MCF 10A (cell line): Measurements from ENCODE around the gene NPC1. TPM values are rescaled to one million over a fixed set of nuclear protein-coding genes. Genes with fewer than 3 reads are reported as not detected.

Source experiments
- BruUV-seq: library from RNA; stranded (reverse); fragments of 400-500 nt; replicated peaks from 2 replicates; lab custom pipeline; 2021; lab: Mats Ljungman, UMichigan
- CTCF ChIA-PET: fragments of 300-600 bp; sonication (Branson Sonifier 250); formaldehyde crosslinking; extraction: SDS; loops from one replicate; lab custom pipeline; 2021; ENCODE audit warnings: antibody characterized with exemption, inconsistent platforms; lab: Yijun Ruan, JAX
- POLR2A ChIA-PET: fragments of 300-600, 350-650 bp; sonication (Branson Sonifier 250); formaldehyde crosslinking; extraction: SDS; loops from one replicate; lab custom pipeline; 2020; ENCODE audit warnings: antibody characterized with exemption, inconsistent platforms; lab: Yijun Ruan, JAX
- DNase-seq: peaks from one replicate; pipeline ENCODE4 v3.0.0-alpha.2; 2018; ENCODE audit not compliant: unreplicated experiment
- H3K27ac Mint-ChIP-seq: one replicate; pipeline ENCODE4 v1.8.0; 2022; ENCODE audit warnings: mild to moderate bottlenecking, low read depth, mixed read lengths; ENCODE audit not compliant: unreplicated experiment
- H3K27me3 Mint-ChIP-seq: one replicate; pipeline ENCODE4 v1.8.0; 2022; ENCODE audit warnings: mixed read lengths; ENCODE audit not compliant: insufficient read depth, unreplicated experiment
- H3K36me3 Mint-ChIP-seq: one replicate; pipeline ENCODE4 v1.8.0; 2022; ENCODE audit warnings: mild to moderate bottlenecking, moderate library complexity, mixed read lengths; ENCODE audit not compliant: insufficient read depth, unreplicated experiment
- H3K4me1 Mint-ChIP-seq: one replicate; pipeline ENCODE4 v1.8.0; 2022; ENCODE audit warnings: mixed read lengths; ENCODE audit not compliant: insufficient read depth, unreplicated experiment
- H3K4me3 Mint-ChIP-seq: one replicate; pipeline ENCODE4 v1.8.0; 2022; ENCODE audit warnings: mild to moderate bottlenecking, moderate library complexity, mixed read lengths; ENCODE audit not compliant: unreplicated experiment
- H3K9me3 Mint-ChIP-seq: one replicate; pipeline ENCODE4 v1.8.0; 2022; ENCODE audit warnings: mixed read lengths; ENCODE audit not compliant: unreplicated experiment
- intact Hi-C: fragments of 100-400 bp; cut with micrococcal nuclease; formaldehyde crosslinking; loops from 2 replicates; pipeline ENCODE4 v1.14.1; 2022
- total RNA-seq: library from RNA; stranded (reverse); gene quantifications from 2 replicates; pipeline ENCODE4 v1.2.3, GENCODE V29; 2022
- TF ChIP-seq, protein P1 (sequence below): fragments of 200-600 bp; IDR thresholded peaks from one replicate; pipeline ENCODE4 v1.8.0; 2022; ENCODE audit warnings: antibody characterized with exemption, mild to moderate bottlenecking; ENCODE audit not compliant: unreplicated experiment

The NPC1 gene
- total RNA-seq, 1 experiment from 2014 or later: 60.4 TPM

DNA sequence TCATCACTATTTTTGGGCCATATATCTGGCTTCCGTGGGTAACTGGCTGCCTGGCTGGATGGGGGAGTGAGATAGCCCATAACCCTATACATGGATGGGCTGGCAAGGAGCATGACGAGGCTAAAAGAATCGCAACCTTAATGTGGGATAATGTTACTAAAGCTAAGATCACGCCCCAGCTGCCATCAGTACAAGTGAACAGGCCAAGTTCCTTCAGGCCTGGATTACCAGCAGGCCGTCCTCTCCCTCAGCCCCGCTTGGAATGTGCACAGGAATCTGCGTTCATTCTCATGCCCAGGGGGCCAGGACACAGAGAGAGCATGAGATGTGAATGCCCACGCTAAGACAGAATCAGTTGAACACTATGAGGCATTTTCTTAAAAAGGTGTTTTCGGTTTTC, 48.3 kb downstream of the NPC1 start:
- intact Hi-C loops: no loop called here
- POLR2A ChIA-PET: no interaction called here
- BruUV-seq: no TSS peak
- H3K4me3 Mint-ChIP-seq: no peak overlapping the region
- no peak for DNase-seq
- TF ChIP-seq, protein P1, sequence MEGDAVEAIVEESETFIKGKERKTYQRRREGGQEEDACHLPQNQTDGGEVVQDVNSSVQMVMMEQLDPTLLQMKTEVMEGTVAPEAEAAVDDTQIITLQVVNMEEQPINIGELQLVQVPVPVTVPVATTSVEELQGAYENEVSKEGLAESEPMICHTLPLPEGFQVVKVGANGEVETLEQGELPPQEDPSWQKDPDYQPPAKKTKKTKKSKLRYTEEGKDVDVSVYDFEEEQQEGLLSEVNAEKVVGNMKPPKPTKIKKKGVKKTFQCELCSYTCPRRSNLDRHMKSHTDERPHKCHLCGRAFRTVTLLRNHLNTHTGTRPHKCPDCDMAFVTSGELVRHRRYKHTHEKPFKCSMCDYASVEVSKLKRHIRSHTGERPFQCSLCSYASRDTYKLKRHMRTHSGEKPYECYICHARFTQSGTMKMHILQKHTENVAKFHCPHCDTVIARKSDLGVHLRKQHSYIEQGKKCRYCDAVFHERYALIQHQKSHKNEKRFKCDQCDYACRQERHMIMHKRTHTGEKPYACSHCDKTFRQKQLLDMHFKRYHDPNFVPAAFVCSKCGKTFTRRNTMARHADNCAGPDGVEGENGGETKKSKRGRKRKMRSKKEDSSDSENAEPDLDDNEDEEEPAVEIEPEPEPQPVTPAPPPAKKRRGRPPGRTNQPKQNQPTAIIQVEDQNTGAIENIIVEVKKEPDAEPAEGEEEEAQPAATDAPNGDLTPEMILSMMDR: no peak
- no peak overlapping the region for H3K27ac Mint-ChIP-seq
- no peaks in the 10 kb centered on the region for H3K4me1 Mint-ChIP-seq
- H3K9me3 Mint-ChIP-seq: no peaks in the 10 kb centered on the region
- CTCF ChIA-PET: no interaction called here
- H3K27me3 Mint-ChIP-seq: no peaks in the 10 kb centered on the region
- peaks cover 96% of the 10 kb centered on the region for H3K36me3 Mint-ChIP-seq

DNA sequence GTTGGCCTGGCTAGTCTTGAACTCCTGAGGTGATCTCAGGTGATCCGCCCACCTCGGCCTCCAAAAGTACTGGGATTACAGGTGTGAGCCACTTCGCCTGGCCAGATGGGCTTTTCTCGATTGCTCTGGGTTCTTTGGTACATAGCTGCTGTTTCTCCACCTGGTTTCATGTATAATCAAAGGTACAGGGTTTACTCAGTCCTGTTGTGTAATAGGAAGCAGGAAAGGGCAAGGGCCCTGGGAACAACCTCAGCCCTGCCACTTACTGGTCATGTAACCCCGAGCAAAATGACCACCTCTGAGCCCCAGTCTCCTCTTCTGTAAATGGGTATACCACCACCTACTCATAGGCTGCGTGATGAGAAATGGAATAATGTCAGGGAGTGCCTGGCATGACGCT, 49.0 kb downstream of the NPC1 start:
- no peak overlapping the region for H3K27ac Mint-ChIP-seq

DNA sequence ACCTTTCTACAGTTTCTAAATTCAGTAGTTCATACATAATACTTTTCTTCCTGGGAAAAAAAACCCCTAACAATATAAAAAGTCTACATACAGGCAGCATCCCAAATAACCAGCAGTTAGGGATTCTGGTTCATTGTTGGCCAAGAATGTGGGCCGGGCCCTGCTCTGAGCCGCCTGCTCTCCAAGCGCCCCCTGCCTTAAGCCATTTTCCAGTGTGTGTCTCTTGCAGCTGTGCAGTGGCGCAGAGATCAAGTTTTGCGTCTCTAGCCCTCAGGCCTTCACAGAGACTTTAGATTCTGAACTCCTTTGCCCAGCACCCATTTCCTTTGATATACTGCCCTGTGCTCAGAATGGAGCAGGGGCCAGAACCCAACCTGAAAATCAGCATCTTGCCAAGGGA, 50.1 kb downstream of the NPC1 start:
- POLR2A ChIA-PET: no interaction called here
- intact Hi-C loops: no loop called here
- DNase-seq: no peak
- Mint-ChIP-seq H3K4me3 (no peak overlapping the region), H3K27ac (no peak overlapping the region), H3K36me3 (peaks cover 96% of the 10 kb centered on the region), H3K9me3 (no peaks in the 10 kb centered on the region), H3K4me1 (no peaks in the 10 kb centered on the region), H3K27me3 (no peaks in the 10 kb centered on the region)
- TF ChIP-seq, protein P1: no peak
- BruUV-seq: no TSS peak
- CTCF ChIA-PET: interaction anchor here (1.0 kb wide), 1 partner anchor 20 kb away, joined by 5 read pairs; no protein-coding TSS in a partner anchor

More for the DNA sequence above, 49.0 kb downstream of the NPC1 start:
- BruUV-seq: no TSS peak
- POLR2A ChIA-PET: no interaction called here
- H3K4me3 Mint-ChIP-seq: no peak overlapping the region
- TF ChIP-seq, protein P1: no peak
- peaks cover 96% of the 10 kb centered on the region for H3K36me3 Mint-ChIP-seq
- intact Hi-C loops: no loop called here
- H3K27me3 Mint-ChIP-seq: no peaks in the 10 kb centered on the region
- no peaks in the 10 kb centered on the region for H3K4me1 Mint-ChIP-seq
- DNase-seq: no peak
- no peaks in the 10 kb centered on the region for H3K9me3 Mint-ChIP-seq
- CTCF ChIA-PET: no interaction called here

DNA sequence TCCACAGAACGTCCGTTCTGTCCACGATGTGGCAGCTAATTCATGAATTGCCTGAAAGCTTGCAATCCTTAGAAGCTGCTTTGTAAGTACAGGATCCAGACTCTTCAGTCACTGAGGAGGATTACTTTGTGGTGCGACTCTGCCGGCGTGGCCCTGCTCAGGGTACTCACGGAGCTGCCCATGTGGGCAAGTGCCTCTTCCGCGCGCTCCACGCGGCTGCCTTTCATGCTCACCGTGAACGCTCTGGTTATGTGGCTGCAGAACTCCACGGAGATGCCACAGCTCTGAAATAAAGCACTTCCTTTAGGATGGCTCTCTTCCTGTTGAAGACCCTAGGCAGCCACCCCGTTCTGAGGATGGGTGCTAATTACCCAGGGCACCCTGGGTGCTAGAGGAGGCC, 52.0 kb downstream of the NPC1 start:
- ChIA-PET CTCF (interaction anchor here (0.7 to 1.0 kb wide), 2 partner anchors 46 to 55 kb away, joined by 3 to 4 read pairs; no protein-coding TSS in a partner anchor), POLR2A (interaction anchor here (1.4 kb wide), 1 partner anchor 18 kb away, joined by 4 read pairs; no protein-coding TSS in a partner anchor)
- H3K9me3 Mint-ChIP-seq: no peaks in the 10 kb centered on the region
- peaks cover 10% of the 10 kb centered on the region for H3K4me1 Mint-ChIP-seq
- H3K36me3 Mint-ChIP-seq: peaks cover 96% of the 10 kb centered on the region
- H3K27me3 Mint-ChIP-seq: no peaks in the 10 kb centered on the region
- no peak overlapping the region for H3K27ac Mint-ChIP-seq
- intact Hi-C loops: no loop called here
- H3K4me3 Mint-ChIP-seq: no peak overlapping the region
- DNase-seq: no peak
- TF ChIP-seq, protein P1: no peak
- no TSS peak for BruUV-seq
